GM12878 (cell line): ENCODE results near the gene OVCA2. TPM values are rescaled to one million over a fixed set of nuclear protein-coding genes. Genes with fewer than 3 reads are reported as not detected.
A peak's percentile ranks its signal among the peaks of the same experiment; 100 is the strongest.

Experiments used
- ATAC-seq: fragments of 200-7000 bp; cut with Tn5 transposase; 3 replicates; pipeline ENCODE4 v1.9.1; 2020; ENCODE audit warnings: mild to moderate bottlenecking, moderate library complexity
- BruUV-seq: library from RNA; stranded (reverse); fragments of 400-500 nt; replicated peaks from 2 replicates; lab custom pipeline; 2021; lab: Mats Ljungman, UMichigan
- CTCF ChIA-PET: fragments of 300-600 bp; sonication (Branson Sonifier 250); formaldehyde crosslinking; extraction: SDS; loops from one replicate; lab custom pipeline; 2021; ENCODE audit warnings: inconsistent platforms; lab: Yijun Ruan, JAX
- POLR2A ChIA-PET: fragments of 350-600 bp; formaldehyde crosslinking; extraction: SDS; loops from one replicate; lab custom pipeline; 2021; ENCODE audit warnings: inconsistent platforms; lab: Charles Lee
- RAD21 ChIA-PET: fragments of 300-600 bp; sonication (Branson Sonifier 250); formaldehyde crosslinking; loops from one replicate; lab custom pipeline; 2023; ENCODE audit warnings: antibody characterized with exemption; ENCODE audit not compliant: unreplicated experiment; lab: Charles Lee
- SMC1A ChIA-PET: fragments of 300-600 bp; sonication (Branson Sonifier 250); formaldehyde crosslinking; loops from one replicate; lab custom pipeline; 2023; ENCODE audit not compliant: unreplicated experiment, uncharacterized antibody; lab: Charles Lee
- DNase-seq: peaks from one replicate; pipeline ENCODE4 v3.0.0-alpha.2; 2011; ENCODE audit warnings: low read depth, low spot score
- FAIRE-seq: peaks from 3 replicates; lab custom pipeline; 2011; peaks lifted over from hg19 to GRCh38; lab: Jason Lieb, UNC
- H2AFZ ChIP-seq: 2 replicates; pipeline ENCODE4 v1.6.0; 2011; ENCODE audit warnings: low read depth, low read length, control low read depth; ENCODE audit not compliant: control insufficient read depth
- H3K27ac ChIP-seq: 2 replicates; pipeline ENCODE4 v1.5.1; 2011; ENCODE audit warnings: control low read depth; ENCODE audit not compliant: control insufficient read depth, insufficient read depth
- H3K27me3 ChIP-seq, 2 experiments: replicated peaks in 1 of 2; 2 replicates each; pipeline versions ENCODE4 v1.6.0 to v1.6.1; 2011; ENCODE audit warnings: low read length in 1 of 2; ENCODE audit not compliant: control insufficient read depth in 2 of 2, insufficient read depth in 2 of 2
- H3K36me3 ChIP-seq, 2 experiments: 2 replicates each; pipeline ENCODE4 v1.5.1; 2011; ENCODE audit warnings: low read length in 1 of 2; ENCODE audit not compliant: control insufficient read depth in 2 of 2, insufficient read depth in 2 of 2
- H3K4me1 ChIP-seq: 2 replicates; pipeline ENCODE4 v1.6.1; 2011; ENCODE audit warnings: mild to moderate bottlenecking, low read length, moderate library complexity, mixed read lengths; ENCODE audit not compliant: control insufficient read depth, insufficient read depth
- H3K4me2 ChIP-seq: 2 replicates; pipeline ENCODE4 v1.6.0; 2011; ENCODE audit warnings: control low read depth; ENCODE audit not compliant: control insufficient read depth, insufficient read depth
- H3K4me3 ChIP-seq: fragments of 200-600 bp; sonication (generic); 2 replicates; pipeline ENCODE4 v1.5.1; 2016
- H3K79me2 ChIP-seq: 2 replicates; pipeline ENCODE4 v1.6.0; 2011; ENCODE audit warnings: low read length; ENCODE audit not compliant: control insufficient read depth, insufficient read depth
- H3K9ac ChIP-seq: 2 replicates; pipeline ENCODE4 v1.8.0; 2011; ENCODE audit warnings: low read length, control low read depth, mixed read lengths; ENCODE audit not compliant: control insufficient read depth, insufficient read depth
- H3K9me3 ChIP-seq: replicated peaks from 3 replicates; pipeline ENCODE4 v1.5.1; 2011; ENCODE audit warnings: mild to moderate bottlenecking, low read length; ENCODE audit not compliant: control insufficient read depth, insufficient read depth
- H4K20me1 ChIP-seq: 2 replicates; pipeline ENCODE4 v1.6.0; 2011; ENCODE audit not compliant: control insufficient read depth, insufficient read depth
- KDM1A ChIP-seq: fragments of 200-600 bp; sonication (generic); IDR thresholded peaks from 2 replicates; pipeline ENCODE4 v1.6.1; 2016; ENCODE audit warnings: borderline replicate concordance
- MTA3 ChIP-seq: IDR thresholded peaks from 2 replicates; pipeline ENCODE4 v1.6.1; 2012; ENCODE audit warnings: low read length, inconsistent platforms, borderline replicate concordance
- MYC ChIP-seq: IDR thresholded peaks from 2 replicates; pipeline ENCODE4 v1.6.1; 2011; ENCODE audit warnings: mild to moderate bottlenecking, low read length, moderate library complexity, inconsistent platforms; ENCODE audit not compliant: insufficient read depth, insufficient replicate concordance, insufficient read length, severe bottlenecking
- POLR2A ChIP-seq: IDR thresholded peaks from 2 replicates; pipeline ENCODE4 v1.6.1; 2011; ENCODE audit warnings: low read depth, mild to moderate bottlenecking, low read length
- WGBS: methylation state at CpG from one replicate; pipeline ENCODE4 v1.1.6; 2016; ENCODE audit warnings: low lambda C conversion rate; ENCODE audit not compliant: insufficient replicate concordance, insufficient coverage; ENCODE audit errors: missing lambda C conversion rate; 5-methylcytosine and 5-hydroxymethylcytosine counted together
- in situ Hi-C: fragments of 300-500 bp; cut with MboI; formaldehyde crosslinking; loops from 9 replicates; pipeline ENCODE4 v1.14.3; 2018; ENCODE audit warnings: mixed read lengths
- intact Hi-C: fragments of 100-400 bp; cut with micrococcal nuclease; formaldehyde crosslinking; loops from one replicate; pipeline ENCODE4 v1.14.2; 2022; ENCODE audit not compliant: unreplicated experiment
- polyA plus RNA-seq, 11 experiments: library from polyadenylated mRNA; depleted of rRNA in 4 of 11; unstranded in 6 of 11; stranded (reverse) in 5 of 11; fragments of >200 nt; fragmentation: Nextera tagmentation in 4 of 11; fragmentation: Illumina TruSeq in 1 of 11; extraction: Ambion mirVana in 4 of 11; extraction: Trizol in 1 of 11; gene quantifications; 1 replicate in 1 of 11; 2 replicates in 10 of 11; pipeline versions ENCODE4 v1.2.1 to v1.2.3, GENCODE V29; 2011 to 2016; ENCODE audit warnings: inconsistent platforms in 2 of 11, missing spikeins in 2 of 11, low read depth in 1 of 11
- total RNA-seq, 4 experiments: library from RNA; depleted of rRNA in 3 of 4; stranded (reverse); fragments of >200 nt in 3 of 4; fragmentation: Illumina TruSeq in 1 of 4; extraction: Trizol in 1 of 4; gene quantifications; 2 replicates each; pipeline versions ENCODE4 v1.2.1 to v1.2.3, GENCODE V29; 2013 to 2021
- TF ChIP-seq, protein P1 (sequence below): IDR thresholded peaks from 2 replicates; pipeline ENCODE4 v1.6.1; 2012; ENCODE audit warnings: mild to moderate bottlenecking, low read depth, low read length
- TF ChIP-seq, protein P2 (sequence below): fragments of 450-650 bp; formaldehyde crosslinking; IDR thresholded peaks from 2 replicates; pipeline ENCODE4 v1.4.0; 2022; ENCODE audit warnings: mild to moderate bottlenecking, moderate library complexity

Gene OVCA2
- total and polyA plus RNA-seq, 10 of the 15 experiments (the other 5 are each of a cell fraction or from before 2014, with no cell fraction given), result 6.1 to 75.3 (median 40.7) TPM

DNA sequence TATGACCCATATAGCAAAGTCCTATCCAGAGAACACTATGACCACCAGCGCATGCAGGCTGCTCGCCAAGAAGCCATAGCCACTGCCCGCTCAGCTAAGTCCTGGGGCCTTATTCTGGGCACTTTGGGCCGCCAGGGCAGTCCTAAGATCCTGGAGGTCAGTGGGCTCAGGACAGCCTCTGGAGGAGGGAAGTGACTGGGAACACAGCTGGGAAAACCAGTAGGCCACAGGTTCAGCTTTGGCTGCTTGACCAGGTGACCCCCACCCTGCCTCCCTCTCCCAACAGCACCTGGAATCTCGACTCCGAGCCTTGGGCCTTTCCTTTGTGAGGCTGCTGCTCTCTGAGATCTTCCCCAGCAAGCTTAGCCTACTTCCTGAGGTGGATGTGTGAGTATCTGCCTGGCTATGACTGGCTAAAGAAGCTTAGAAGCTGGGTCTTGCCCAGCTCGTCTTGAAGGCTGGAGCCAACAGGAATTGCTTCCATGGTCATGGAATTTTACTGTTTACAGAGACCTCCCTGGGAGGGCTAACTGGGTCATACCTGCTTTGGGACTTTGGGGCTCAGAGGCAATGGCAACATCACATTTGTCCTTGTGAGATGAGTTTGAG is 1.5 kb upstream of the OVCA2 start:
- DNase-seq (no peak), FAIRE-seq (no peak), ATAC-seq (no peak)
- H3K36me3 ChIP-seq, result peaks cover 5 to 9% of the 10 kb centered on the region in 2 experiments
- H3K4me2 ChIP-seq, result no peak overlapping the region
- no peak overlapping the region for H2AFZ ChIP-seq
- ChIA-PET RAD21 (interaction anchor here (1.3 kb wide), 2 partner anchors 9 to 204 kb away, joined by 3 read pairs; no protein-coding TSS in a partner anchor), POLR2A (no interaction called here), SMC1A (interaction anchor here (1.2 kb wide), 1 partner anchor 136 kb away, joined by 4 read pairs; no protein-coding TSS in a partner anchor), CTCF (interaction anchor here (0.9 to 1.6 kb wide), 5 partner anchors 9 to 323 kb away, joined by 3 to 5 read pairs (median 3); no protein-coding TSS in a partner anchor)
- TF ChIP-seq POLR2A, result 0 out of 2 replicates have a peak, but pooled peaks have one; percentile 14
- no peak for TF ChIP-seq MYC
- TF ChIP-seq KDM1A, result no peak
- TF ChIP-seq, protein P1, sequence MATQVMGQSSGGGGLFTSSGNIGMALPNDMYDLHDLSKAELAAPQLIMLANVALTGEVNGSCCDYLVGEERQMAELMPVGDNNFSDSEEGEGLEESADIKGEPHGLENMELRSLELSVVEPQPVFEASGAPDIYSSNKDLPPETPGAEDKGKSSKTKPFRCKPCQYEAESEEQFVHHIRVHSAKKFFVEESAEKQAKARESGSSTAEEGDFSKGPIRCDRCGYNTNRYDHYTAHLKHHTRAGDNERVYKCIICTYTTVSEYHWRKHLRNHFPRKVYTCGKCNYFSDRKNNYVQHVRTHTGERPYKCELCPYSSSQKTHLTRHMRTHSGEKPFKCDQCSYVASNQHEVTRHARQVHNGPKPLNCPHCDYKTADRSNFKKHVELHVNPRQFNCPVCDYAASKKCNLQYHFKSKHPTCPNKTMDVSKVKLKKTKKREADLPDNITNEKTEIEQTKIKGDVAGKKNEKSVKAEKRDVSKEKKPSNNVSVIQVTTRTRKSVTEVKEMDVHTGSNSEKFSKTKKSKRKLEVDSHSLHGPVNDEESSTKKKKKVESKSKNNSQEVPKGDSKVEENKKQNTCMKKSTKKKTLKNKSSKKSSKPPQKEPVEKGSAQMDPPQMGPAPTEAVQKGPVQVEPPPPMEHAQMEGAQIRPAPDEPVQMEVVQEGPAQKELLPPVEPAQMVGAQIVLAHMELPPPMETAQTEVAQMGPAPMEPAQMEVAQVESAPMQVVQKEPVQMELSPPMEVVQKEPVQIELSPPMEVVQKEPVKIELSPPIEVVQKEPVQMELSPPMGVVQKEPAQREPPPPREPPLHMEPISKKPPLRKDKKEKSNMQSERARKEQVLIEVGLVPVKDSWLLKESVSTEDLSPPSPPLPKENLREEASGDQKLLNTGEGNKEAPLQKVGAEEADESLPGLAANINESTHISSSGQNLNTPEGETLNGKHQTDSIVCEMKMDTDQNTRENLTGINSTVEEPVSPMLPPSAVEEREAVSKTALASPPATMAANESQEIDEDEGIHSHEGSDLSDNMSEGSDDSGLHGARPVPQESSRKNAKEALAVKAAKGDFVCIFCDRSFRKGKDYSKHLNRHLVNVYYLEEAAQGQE, result no peak
- TF ChIP-seq, protein P2, sequence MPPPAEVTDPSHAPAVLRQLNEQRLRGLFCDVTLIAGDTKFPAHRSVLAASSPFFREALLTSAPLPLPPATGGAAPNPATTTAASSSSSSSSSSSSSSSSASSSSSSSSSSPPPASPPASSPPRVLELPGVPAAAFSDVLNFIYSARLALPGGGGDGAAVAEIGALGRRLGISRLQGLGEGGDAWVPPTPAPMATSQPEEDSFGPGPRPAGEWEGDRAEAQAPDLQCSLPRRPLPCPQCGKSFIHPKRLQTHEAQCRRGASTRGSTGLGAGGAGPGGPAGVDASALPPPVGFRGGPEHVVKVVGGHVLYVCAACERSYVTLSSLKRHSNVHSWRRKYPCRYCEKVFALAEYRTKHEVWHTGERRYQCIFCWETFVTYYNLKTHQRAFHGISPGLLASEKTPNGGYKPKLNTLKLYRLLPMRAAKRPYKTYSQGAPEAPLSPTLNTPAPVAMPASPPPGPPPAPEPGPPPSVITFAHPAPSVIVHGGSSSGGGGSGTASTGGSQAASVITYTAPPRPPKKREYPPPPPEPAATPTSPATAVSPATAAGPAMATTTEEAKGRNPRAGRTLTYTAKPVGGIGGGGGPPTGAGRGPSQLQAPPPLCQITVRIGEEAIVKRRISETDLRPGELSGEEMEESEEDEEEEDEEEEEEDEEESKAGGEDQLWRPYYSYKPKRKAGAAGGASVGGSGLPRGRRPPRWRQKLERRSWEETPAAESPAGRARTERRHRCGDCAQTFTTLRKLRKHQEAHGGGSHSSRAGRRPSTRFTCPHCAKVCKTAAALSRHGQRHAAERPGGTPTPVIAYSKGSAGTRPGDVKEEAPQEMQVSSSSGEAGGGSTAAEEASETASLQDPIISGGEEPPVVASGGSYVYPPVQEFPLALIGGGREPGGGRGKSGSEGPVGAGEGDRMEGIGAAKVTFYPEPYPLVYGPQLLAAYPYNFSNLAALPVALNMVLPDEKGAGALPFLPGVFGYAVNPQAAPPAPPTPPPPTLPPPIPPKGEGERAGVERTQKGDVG (CRISPR knock-in tag), result no peak
- TF ChIP-seq MTA3, result peak; percentile 26; the same call in 1 of the 2 replicates
- no peak overlapping the region for H3K4me3 ChIP-seq
- BruUV-seq, result no TSS peak
- no peaks in the 10 kb centered on the region for H3K9me3 ChIP-seq
- 58% methylated on average over 7 of the region's 7 CpGs for WGBS
- H3K9ac ChIP-seq, result no peak overlapping the region
- peaks cover 13% of the 10 kb centered on the region for H3K79me2 ChIP-seq
- no peak overlapping the region for H3K27ac ChIP-seq
- H3K27me3 ChIP-seq, result no peaks in the 10 kb centered on the region
- H3K4me1 ChIP-seq, result peaks cover 16% of the 10 kb centered on the region
- intact Hi-C loops, result loop anchor here (5.0 kb wide), 1 partner anchor 318 kb away; the partner anchor contains the start of gene WDR81
- in situ Hi-C loops, result no loop called here
- no peaks in the 10 kb centered on the region for H4K20me1 ChIP-seq
